NCI-H460 (cell line): ENCODE data around the gene TEKT3. TPM values are rescaled to one million over a fixed set of nuclear protein-coding genes. Genes with fewer than 3 reads are reported as not detected.

Source experiments
- DNase-seq: peaks from one replicate; pipeline ENCODE4 v3.0.0-alpha.2; 2016; ENCODE audit warnings: low read depth; ENCODE audit errors: extremely low read depth
- polyA plus RNA-seq: library from polyadenylated mRNA; depleted of rRNA; stranded (reverse); fragments of >200 nt; gene quantifications from 2 replicates; pipeline ENCODE4 v1.2.3, GENCODE V29; 2014; cell fraction: nucleus; rRNA removed
- total RNA-seq: library from RNA; depleted of rRNA; stranded (reverse); fragments of >200 nt; shearing (Covaris generic); gene quantifications from 2 replicates; pipeline ENCODE4 v1.2.3, GENCODE V29; 2014; rRNA removed

TEKT3 gene
- total RNA-seq, result not detected in 2 replicates
- not detected in 2 replicates for polyA plus RNA-seq

DNA sequence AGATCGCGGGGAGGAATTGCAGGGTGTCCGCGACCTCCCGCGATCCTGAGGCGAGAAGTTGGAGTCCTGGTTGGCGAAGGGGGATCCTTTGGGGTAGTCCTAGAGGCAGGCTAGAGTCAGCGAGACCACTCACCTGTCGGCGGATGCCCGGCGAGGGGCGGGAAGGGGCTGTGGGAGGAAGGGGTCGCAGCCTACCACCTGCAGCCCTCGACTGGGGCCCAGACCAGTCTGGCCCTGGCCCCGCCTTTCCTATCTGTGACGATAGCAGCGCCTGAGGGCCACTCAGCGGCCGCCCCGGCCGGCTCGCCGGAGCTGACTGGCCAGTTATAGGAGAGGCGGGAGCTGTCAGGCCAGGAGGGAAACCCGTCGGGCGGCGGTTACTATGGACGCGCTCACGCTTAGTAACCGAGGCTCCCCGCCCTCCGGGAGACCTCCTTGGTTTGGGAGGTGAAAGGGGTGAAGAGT is at the start of gene TEKT3:
Gene TEKT3 (minus strand): TSS at position 213 of the 465 bp plus-strand sequence. CDS start 10,012 bp downstream, outside the sequence.
- peak; percentile 56 for DNase-seq

DNA sequence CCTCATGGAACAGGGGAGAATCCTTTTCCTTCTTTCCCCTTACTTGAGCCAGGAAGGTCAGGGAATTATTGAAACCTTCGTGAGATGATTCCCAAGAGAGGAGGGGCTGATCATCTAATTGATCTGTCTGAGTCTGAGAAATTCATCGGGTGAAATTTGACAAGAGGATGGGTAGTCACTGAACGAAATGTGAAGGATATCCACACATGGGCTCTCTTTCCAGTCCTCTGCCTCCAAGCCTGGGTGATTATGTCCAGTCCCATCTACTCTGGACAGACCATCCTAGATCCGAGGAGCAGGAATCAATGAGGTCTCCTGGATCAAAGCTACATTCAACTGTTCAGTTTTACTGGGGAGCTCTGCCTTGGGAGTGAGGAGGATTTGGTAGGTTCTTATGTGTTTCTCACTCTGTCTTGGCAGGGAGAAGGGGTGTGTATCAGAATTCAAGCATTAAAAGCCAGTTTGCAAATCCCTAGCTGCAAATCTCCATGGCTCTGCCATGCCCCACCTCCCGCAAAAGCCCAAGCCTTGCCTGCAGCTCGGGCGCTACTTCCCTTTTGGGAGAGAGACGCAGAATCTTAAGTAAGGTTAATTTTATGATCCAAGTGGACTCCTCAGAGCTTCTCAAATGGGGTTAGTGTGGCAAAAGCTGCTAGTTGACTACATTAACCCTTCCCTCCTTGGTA is 47.1 kb upstream of the TEKT3 start:
- no peak for DNase-seq

DNA sequence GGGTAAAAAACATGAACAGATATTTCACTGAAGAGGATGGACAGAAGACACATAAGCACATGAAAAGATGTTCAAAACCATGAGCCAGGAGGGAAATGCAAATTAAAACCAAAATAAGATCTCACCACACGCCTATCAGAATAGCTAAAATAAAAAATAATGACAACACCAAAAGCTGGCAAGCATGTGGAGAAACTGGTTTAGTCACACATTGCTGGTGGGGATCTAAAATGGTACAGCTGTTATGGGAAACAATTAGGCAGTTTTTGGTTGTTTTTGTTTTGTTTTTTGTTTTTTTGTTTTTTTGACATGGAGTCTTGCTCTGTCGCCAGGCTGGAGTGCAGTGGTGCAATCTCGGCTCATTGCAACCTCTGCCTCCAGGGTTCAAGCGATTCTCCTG is 44.7 kb upstream of the TEKT3 start:
- DNase-seq, result no peak

DNA sequence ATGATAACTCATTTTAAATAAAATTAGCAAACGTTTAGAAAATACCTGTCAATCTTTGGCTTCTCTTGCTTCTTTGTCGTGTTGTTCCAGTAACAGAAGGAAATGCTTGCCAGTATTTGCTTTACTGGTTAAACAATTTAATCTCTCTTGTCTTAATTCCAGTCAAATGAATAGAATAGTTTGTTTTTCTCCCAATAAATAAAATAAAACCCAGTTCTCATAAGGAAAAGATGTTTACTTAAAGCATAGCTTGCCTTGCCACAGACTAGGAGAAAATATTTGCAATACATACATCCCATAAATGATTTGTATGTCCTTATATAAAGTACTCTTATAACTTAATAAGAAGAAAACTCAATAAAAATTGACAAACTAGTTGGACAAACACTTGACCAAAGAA is 43.9 kb upstream of the TEKT3 start:
- DNase-seq, result no peak

DNA sequence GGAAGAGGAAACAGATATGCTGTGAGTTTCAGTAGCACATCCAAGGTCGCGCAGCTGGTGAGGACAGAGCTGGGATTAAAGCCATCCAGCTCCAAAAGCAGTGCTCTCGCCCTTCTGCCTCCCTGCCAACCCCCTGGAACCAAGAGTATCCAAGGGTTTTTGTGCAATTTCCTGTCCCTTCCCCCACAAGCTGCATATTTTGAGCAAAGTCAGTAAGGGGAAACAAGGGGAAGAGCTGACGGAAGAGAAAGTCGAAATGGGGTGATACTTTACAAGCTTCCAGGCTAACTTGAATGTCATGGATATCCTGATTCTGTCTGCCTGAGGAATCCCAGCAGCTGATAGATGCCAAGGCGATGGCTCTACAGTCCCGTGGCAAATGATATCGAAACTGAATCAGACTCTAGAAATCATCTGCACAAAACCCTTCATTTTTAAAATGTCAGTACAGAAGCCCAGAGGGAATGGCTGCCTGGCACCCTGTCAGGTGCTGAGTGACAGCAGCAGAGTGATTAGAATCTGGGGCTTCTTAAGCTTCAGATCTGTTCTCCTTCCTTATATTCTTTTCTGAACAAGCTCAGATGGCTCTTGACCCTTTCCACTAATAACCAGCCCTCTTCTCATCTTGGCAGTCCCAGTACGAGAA is 42.9 kb upstream of the TEKT3 start:
- DNase-seq, result no peak

DNA sequence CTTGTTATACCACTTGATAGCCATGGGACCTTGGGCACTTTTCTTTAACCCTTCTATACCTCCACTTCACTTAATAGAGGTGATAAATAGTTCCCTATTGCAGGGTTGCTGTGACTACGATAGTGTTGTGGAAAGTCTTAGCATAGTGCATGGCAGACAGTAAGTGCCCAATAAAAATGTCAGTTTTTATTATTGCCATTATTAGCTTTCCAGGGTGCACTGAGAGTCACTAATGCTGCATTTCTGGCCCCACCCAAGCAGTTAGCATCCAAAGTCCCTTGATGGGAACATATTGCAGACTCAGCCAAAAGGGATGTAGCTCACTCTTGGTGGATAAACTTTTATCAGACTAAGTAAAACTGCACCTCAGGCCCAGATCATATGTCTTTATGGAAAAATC is 41.5 kb upstream of the TEKT3 start:
- no peak for DNase-seq

DNA sequence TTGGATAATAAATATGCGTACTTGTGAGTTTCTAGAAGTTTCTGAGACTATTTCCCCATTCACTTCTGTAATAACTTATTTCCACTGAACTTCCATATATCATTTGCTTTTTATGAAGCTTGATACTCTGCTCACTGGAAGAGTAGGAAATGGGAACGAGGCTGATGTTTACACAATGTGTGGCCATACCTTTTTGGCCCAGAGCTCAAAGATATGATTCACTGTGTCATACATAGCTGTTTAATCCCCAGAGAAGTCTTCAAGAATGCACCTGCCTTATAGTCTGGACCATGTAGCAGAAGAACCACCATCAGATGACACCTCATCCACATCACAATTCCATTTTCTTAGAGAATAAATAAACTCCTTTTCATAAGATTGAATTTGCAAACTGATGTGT is 40.3 kb upstream of the TEKT3 start:
- DNase-seq, result no peak

DNA sequence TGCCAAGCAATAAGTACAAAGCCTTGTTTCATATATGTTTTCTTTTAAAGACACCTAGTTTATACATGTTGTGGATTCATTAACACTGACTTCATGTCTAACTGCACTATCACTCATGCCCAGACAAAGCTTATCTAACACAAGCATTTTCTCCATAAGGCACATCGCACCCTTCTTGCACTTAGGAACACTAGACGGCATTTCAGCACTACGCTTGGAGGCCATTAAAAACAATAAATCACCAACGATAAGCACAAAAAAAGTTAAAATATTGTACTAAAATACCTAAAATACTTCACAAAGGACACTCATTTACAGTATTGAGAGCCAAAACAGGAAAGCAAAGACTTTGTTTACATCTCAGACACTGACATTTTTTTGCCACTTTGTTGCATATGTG is 39.0 kb upstream of the TEKT3 start:
- DNase-seq, result no peak

DNA sequence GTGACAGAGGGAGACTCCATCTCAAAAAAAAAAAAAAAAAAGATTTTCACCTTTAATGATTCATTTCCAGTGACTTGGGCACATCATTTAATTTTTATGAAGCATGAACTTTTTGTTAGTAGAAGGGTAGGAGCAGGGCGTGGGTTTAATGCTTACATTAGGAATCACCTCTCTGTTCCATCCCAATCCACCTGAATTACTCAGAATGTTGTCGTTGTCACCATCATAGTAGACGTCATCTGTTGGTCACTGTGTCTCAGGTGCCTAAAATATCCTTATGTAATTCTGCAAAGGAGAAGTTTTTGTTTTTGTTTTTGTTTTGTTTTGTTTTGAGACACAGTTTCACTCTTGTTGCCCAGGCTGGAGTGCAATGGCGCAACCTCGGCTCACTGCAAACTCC is 38.3 kb upstream of the TEKT3 start:
- no peak for DNase-seq

DNA sequence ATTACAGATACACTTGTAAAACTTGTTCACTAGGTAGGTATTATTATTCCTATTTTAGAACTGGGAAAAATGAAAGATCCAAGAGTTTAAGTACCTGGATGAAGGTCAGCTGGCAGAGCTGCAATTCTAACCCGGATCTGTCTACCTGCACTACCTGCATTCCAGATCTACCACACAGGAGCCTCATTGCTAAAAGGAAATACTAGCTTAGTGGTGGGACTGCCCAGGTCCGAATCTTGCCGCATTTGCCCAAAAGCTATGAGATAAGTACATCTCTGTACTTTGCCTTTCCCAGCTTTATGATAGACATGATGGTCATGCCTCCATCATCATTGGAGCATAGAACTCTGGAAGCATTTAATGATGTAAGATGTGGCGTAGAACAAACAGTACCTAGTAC is 36.8 kb upstream of the TEKT3 start:
- no peak for DNase-seq

DNA sequence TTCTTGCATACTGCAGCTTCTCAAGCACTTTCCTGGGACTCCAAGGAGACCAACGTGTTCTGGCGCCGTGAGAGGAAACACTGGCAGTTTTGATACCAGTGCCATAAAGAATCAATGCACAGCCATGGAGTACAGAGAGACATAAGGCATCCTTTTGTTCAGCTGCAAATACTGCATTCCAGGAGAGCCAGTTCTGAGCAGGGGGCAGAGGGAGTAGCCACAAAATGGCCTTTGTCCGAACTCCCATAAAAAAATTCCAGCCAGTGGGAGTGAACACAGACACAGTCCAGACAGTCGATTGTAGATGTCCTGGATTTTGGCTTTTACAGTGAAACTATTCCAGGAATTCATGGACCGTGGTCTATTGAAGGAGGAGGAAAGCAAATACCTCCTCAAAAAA is 36.2 kb upstream of the TEKT3 start:
- DNase-seq, result no peak

DNA sequence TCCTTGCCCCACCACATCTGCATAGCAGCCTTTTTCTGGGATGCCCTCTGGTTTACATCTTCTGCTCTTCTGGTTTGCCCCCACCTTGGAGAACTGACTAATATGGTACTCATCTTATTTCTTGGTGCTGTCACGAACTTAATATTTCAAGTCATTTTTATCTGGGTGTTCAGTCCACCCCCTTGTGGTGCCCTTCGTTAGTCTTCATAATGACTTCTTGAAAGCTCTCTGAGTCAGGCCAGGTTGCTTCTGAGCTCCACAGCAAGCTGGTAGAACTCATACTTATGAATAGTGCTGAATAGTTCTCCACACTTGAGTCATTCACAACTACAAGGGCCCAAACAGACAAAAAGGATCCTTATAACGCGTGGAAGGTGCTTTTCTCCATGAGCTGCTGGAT is 35.8 kb upstream of the TEKT3 start:
- no peak for DNase-seq

DNA sequence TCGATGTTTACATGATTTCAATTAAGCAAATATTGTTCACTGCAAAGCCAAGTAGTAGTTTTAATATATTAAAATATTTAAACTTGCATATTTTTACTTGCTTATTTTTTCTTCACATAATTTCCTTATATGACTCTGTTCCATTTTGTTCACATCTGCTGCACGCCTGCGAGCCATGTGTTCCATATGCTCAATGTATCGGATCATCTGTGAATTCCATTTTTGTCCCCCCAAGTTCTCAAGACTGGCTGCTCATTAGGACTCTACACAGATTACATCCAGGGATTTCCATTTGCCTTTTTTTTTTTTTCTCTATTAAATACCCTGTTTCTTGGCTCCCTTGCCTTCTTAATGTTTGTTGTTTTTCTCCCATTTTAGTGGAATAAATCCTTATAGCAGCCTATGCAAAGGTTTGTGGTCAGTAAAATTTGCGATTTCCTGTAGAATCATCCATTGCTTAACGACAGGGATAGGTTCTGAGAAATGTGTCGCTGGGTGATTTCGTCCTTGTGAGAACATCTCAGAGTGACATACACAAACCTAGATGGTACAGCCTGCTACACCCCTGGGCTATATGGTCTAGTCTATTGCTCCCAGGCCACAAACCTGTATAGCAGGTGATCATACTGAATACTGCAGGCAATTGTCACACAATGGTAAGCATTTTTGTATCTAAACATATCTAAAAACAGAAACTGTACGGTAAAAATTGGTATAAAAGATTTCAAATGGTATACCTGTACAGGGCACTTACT is 30.2 kb upstream of the TEKT3 start:
- DNase-seq, result no peak

DNA sequence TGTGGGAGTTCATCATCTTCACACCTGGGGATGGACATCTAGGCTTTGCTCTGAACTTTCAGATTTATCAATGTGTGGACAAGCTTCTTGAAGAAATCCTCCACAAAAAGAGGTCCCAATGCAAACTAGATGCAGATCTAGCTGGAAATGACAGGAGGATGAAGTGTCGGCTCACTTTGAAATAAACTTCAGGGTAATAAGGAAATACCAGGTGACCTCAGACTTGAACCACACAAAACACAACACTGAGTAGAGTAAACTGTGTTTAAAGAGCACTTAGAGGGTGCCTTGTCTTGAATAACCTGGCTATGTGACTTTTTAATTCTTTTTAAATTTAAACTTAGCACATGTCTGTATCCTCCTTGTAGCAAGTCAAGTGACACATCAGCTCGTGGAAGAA is 27.2 kb upstream of the TEKT3 start:
- no peak for DNase-seq

DNA sequence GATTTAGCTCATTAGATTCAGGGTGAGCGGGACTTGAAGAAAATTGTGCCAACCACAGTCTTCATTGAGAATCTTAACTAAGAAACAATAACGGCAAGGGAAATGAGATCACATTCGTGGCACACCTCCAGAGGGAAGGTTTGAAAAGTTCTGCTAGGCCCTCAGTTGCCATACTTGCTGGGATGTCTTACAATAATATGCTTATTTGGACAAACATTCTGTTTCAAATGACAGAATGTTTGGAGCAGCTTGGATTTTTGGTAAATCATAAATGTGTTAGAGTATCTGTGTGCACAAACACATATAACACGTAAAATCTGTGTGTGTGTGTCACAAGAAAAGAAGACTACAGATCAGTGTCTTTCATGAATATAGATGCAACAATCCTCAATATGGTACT is 24.6 kb upstream of the TEKT3 start:
- DNase-seq, result no peak

DNA sequence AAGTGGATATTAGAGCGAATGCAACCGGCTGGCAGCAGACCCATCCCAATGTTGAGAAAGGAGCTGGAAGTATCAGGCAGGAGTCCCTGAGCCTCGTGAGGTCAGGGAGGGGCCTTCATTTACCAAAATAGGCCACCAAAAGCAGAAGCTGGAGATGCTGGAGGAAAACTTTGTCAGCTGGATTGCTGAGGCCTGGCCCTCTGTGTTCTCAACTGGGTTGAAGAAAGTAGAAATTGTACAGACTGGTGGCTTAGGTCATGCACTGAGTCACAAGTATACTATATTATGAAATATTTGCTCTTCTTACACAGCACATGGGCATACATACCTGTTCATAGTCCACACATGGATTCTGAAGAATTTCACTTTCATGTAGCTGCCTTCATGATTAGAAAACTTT is 23.2 kb upstream of the TEKT3 start:
- DNase-seq, result no peak

DNA sequence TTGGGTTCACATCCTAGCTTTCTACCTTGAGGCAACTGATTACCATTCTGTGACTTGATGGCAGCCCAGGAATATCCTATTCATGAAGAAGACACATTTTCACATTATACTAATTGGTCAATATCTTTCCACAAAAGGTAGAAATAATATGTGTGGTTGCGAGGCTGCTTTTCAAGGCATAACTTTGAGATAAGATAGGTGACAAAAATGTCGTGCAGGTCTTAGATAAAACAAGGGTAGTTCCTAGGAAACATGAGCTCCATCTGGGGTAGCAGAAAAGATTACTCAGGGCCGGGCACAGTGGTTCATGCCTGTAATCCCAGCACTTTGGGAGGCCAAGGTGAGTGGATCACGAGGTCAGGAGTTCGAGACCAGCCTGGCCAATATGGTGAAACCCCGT is 22.3 kb upstream of the TEKT3 start:
- DNase-seq, result no peak

DNA sequence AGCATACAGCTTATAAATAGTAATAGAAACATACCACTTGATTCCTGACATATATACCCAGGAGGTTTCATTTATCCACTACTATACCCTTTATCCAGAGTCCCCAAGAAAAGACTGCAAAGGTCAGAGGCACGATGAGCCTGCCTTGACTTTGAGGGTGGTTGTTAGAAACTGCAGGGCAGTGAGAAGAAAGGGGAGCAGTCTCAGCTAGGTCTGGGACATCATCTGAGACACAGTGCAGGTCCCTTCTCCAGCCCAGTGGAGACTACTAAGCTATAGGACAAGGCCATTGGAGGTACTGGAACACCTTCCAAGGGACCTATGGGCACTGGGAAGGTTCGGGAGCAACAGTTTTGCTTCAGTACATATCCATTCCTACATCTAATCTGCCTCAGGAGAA is 20.2 kb upstream of the TEKT3 start:
- DNase-seq, result no peak

DNA sequence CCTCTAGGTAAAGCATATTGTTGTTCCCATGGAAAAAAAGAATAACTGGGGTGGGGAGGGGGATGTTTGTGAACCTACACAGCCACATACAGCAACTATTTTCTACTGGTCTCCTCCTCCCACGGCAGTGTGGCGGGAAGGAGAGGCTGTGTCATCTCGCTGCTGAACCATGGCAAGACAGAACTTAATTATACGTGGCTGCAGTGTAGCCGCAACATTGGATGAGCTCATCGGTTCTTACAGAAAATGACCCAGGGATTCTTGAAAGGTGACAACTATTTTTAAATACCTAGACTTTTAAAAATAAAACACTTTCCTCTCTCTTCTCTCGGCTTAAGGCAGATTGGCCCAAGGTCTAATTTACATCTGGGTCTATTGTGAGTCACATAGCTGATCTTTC is 19.8 kb upstream of the TEKT3 start:
- no peak for DNase-seq

DNA sequence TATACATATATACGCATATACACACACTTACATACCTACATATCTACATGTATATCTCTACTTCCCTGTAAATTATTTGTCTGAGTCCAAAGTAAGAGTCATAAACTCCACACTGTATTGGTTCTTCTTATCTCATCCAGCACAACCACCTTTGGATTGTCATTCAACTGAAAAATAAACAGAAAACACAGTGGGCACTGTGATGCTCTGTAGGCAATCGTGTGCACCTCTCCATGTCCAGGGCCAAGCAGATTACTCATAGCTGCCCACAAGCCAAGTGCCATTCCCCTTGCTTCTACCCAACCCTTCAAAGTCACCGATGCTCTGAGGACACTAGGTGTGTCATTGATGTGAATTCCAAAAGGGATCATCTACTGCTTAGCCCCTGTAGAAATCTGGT is 12.9 kb upstream of the TEKT3 start:
- no peak for DNase-seq

DNA sequence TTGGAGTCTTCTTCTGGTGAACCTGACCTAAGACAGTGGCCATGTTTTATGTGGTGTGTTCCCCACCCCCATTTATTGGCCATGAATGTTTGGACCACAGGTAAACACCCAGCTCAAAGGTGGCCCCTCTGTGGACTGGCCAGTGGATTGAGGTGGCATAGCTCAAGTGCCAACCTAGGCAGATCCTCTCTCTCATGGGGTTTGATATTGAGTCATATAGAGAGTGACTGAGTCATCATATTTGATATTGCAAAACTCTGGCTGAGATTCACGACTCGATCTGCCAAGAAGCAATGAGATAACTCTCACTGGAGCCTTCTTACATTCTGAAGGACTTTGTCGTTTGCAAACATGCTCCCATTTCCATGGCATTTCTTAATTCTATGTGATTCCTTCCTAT is 10.5 kb upstream of the TEKT3 start:
- DNase-seq, result peak; percentile 64

DNA sequence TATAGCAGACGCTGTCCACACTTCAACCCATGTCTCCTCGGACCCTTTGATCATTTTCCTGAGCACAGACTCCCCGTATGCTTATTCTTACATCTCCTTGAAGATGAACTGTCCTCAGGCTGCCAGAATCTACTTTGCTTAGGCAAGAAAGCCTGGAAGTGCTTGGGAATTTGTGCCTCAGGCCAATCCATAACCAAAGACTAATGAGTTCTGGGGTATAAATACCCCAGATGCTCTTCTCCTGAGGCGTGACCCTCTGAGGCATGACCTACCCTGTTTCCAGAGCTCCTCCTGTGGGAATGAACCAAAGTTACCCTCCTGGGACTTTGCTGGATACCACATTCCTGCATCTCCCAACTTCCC is 10.1 kb upstream of the TEKT3 start:
- DNase-seq, result no peak
